GM12878 (cell line): ENCODE results near the gene PPME1. TPM values are rescaled to one million over a fixed set of nuclear protein-coding genes. Genes with fewer than 3 reads are reported as not detected.

Experiments
- ATAC-seq: fragments of 200-7000 bp; cut with Tn5 transposase; 3 replicates; pipeline ENCODE4 v1.9.1; 2020; ENCODE audit warnings: mild to moderate bottlenecking, moderate library complexity
- BruUV-seq: library from RNA; stranded (reverse); fragments of 400-500 nt; replicated peaks from 2 replicates; lab custom pipeline; 2021; lab: Mats Ljungman, UMichigan
- CTCF ChIA-PET: fragments of 300-600 bp; sonication (Branson Sonifier 250); formaldehyde crosslinking; extraction: SDS; loops from one replicate; lab custom pipeline; 2021; ENCODE audit warnings: inconsistent platforms; lab: Yijun Ruan, JAX
- POLR2A ChIA-PET: fragments of 350-600 bp; formaldehyde crosslinking; extraction: SDS; loops from one replicate; lab custom pipeline; 2021; ENCODE audit warnings: inconsistent platforms; lab: Charles Lee
- RAD21 ChIA-PET: fragments of 300-600 bp; sonication (Branson Sonifier 250); formaldehyde crosslinking; loops from one replicate; lab custom pipeline; 2023; ENCODE audit warnings: antibody characterized with exemption; ENCODE audit not compliant: unreplicated experiment; lab: Charles Lee
- SMC1A ChIA-PET: fragments of 300-600 bp; sonication (Branson Sonifier 250); formaldehyde crosslinking; loops from one replicate; lab custom pipeline; 2023; ENCODE audit not compliant: unreplicated experiment, uncharacterized antibody; lab: Charles Lee
- DNase-seq: peaks from one replicate; pipeline ENCODE4 v3.0.0-alpha.2; 2011; ENCODE audit warnings: low read depth, low spot score
- FAIRE-seq: peaks from 3 replicates; lab custom pipeline; 2011; peaks lifted over from hg19 to GRCh38; lab: Jason Lieb, UNC
- H2AFZ ChIP-seq: 2 replicates; pipeline ENCODE4 v1.6.0; 2011; ENCODE audit warnings: low read depth, low read length, control low read depth; ENCODE audit not compliant: control insufficient read depth
- H3K27ac ChIP-seq: 2 replicates; pipeline ENCODE4 v1.5.1; 2011; ENCODE audit warnings: control low read depth; ENCODE audit not compliant: control insufficient read depth, insufficient read depth
- H3K27me3 ChIP-seq, 2 experiments: replicated peaks in 1 of 2; 2 replicates each; pipeline versions ENCODE4 v1.6.0 to v1.6.1; 2011; ENCODE audit warnings: low read length in 1 of 2; ENCODE audit not compliant: control insufficient read depth in 2 of 2, insufficient read depth in 2 of 2
- H3K36me3 ChIP-seq, 2 experiments: 2 replicates each; pipeline ENCODE4 v1.5.1; 2011; ENCODE audit warnings: low read length in 1 of 2; ENCODE audit not compliant: control insufficient read depth in 2 of 2, insufficient read depth in 2 of 2
- H3K4me1 ChIP-seq: 2 replicates; pipeline ENCODE4 v1.6.1; 2011; ENCODE audit warnings: mild to moderate bottlenecking, low read length, moderate library complexity, mixed read lengths; ENCODE audit not compliant: control insufficient read depth, insufficient read depth
- H3K4me2 ChIP-seq: 2 replicates; pipeline ENCODE4 v1.6.0; 2011; ENCODE audit warnings: control low read depth; ENCODE audit not compliant: control insufficient read depth, insufficient read depth
- H3K4me3 ChIP-seq: fragments of 200-600 bp; sonication (generic); 2 replicates; pipeline ENCODE4 v1.5.1; 2016
- H3K79me2 ChIP-seq: 2 replicates; pipeline ENCODE4 v1.6.0; 2011; ENCODE audit warnings: low read length; ENCODE audit not compliant: control insufficient read depth, insufficient read depth
- H3K9ac ChIP-seq: 2 replicates; pipeline ENCODE4 v1.8.0; 2011; ENCODE audit warnings: low read length, control low read depth, mixed read lengths; ENCODE audit not compliant: control insufficient read depth, insufficient read depth
- H3K9me3 ChIP-seq: replicated peaks from 3 replicates; pipeline ENCODE4 v1.5.1; 2011; ENCODE audit warnings: mild to moderate bottlenecking, low read length; ENCODE audit not compliant: control insufficient read depth, insufficient read depth
- H4K20me1 ChIP-seq: 2 replicates; pipeline ENCODE4 v1.6.0; 2011; ENCODE audit not compliant: control insufficient read depth, insufficient read depth
- CHD1 ChIP-seq: IDR thresholded peaks from 2 replicates; pipeline ENCODE4 v1.6.1; 2012; ENCODE audit warnings: low read depth, low read length, improper control_type of control experiment
- IRF4 ChIP-seq: IDR thresholded peaks from 2 replicates; pipeline ENCODE4 v1.6.1; 2011; ENCODE audit warnings: low read depth, low read length
- RB1 ChIP-seq: fragments of 450-650 bp; formaldehyde crosslinking; IDR thresholded peaks from 2 replicates; pipeline ENCODE4 v1.6.1; 2017; ENCODE audit warnings: mild to moderate bottlenecking, borderline replicate concordance
- RELA ChIP-seq: fragments of 450-650 bp; IDR thresholded peaks from 2 replicates; pipeline ENCODE4 v1.8.0; 2014; ENCODE audit warnings: borderline replicate concordance; ENCODE audit not compliant: partially characterized antibody
- SIX5 ChIP-seq: IDR thresholded peaks from 2 replicates; pipeline ENCODE4 v1.6.1; 2011; ENCODE audit warnings: mild to moderate bottlenecking, low read depth, low read length, moderate library complexity; ENCODE audit not compliant: severe bottlenecking
- STAT1 ChIP-seq: fragments of 450-650 bp; conservative IDR thresholded peaks from 2 replicates; pipeline ENCODE4 v1.6.1; 2014; ENCODE audit warnings: antibody characterized with exemption, mild to moderate bottlenecking
- ZNF207 ChIP-seq: fragments of 450-650 bp; IDR thresholded peaks from 2 replicates; pipeline ENCODE4 v1.6.1; 2014; ENCODE audit warnings: antibody characterized with exemption, mild to moderate bottlenecking, borderline replicate concordance
- ZNF24 ChIP-seq: fragments of 450-650 bp; IDR thresholded peaks from 2 replicates; pipeline ENCODE4 v1.6.1; 2017; ENCODE audit warnings: antibody characterized with exemption, mild to moderate bottlenecking
- WGBS: methylation state at CpG from one replicate; pipeline ENCODE4 v1.1.6; 2016; ENCODE audit warnings: low lambda C conversion rate; ENCODE audit not compliant: insufficient replicate concordance, insufficient coverage; ENCODE audit errors: missing lambda C conversion rate; 5-methylcytosine and 5-hydroxymethylcytosine counted together
- in situ Hi-C: fragments of 300-500 bp; cut with MboI; formaldehyde crosslinking; loops from 9 replicates; pipeline ENCODE4 v1.14.3; 2018; ENCODE audit warnings: mixed read lengths
- intact Hi-C: fragments of 100-400 bp; cut with micrococcal nuclease; formaldehyde crosslinking; loops from one replicate; pipeline ENCODE4 v1.14.2; 2022; ENCODE audit not compliant: unreplicated experiment
- polyA plus RNA-seq, 11 experiments: library from polyadenylated mRNA; depleted of rRNA in 4 of 11; unstranded in 6 of 11; stranded (reverse) in 5 of 11; fragments of >200 nt; fragmentation: Nextera tagmentation in 4 of 11; fragmentation: Illumina TruSeq in 1 of 11; extraction: Ambion mirVana in 4 of 11; extraction: Trizol in 1 of 11; gene quantifications; 1 replicate in 1 of 11; 2 replicates in 10 of 11; pipeline versions ENCODE4 v1.2.1 to v1.2.3, GENCODE V29; 2011 to 2016; ENCODE audit warnings: inconsistent platforms in 2 of 11, missing spikeins in 2 of 11, low read depth in 1 of 11
- total RNA-seq, 4 experiments: library from RNA; depleted of rRNA in 3 of 4; stranded (reverse); fragments of >200 nt in 3 of 4; fragmentation: Illumina TruSeq in 1 of 4; extraction: Trizol in 1 of 4; gene quantifications; 2 replicates each; pipeline versions ENCODE4 v1.2.1 to v1.2.3, GENCODE V29; 2013 to 2021
- TF ChIP-seq, protein P1 (sequence below): fragments of 450-650 bp; IDR thresholded peaks from 2 replicates; pipeline ENCODE4 v1.6.1; 2018; ENCODE audit warnings: borderline replicate concordance, mild to moderate bottlenecking; ENCODE audit not compliant: partially characterized antibody
- TF ChIP-seq, protein P2 (sequence below): IDR thresholded peaks from 2 replicates; pipeline ENCODE4 v1.6.1; 2012; ENCODE audit warnings: low read depth, low read length, improper control_type of control experiment
- TF ChIP-seq, protein P3 (sequence below): IDR thresholded peaks from 2 replicates; pipeline ENCODE4 v1.6.1; 2011; ENCODE audit warnings: borderline replicate concordance, low read depth, mild to moderate bottlenecking, moderate library complexity, mixed read lengths, low read length; ENCODE audit not compliant: insufficient read depth; ENCODE audit errors: extremely low read length
- TF ChIP-seq, protein P4 (sequence below): IDR thresholded peaks from 2 replicates; pipeline ENCODE4 v1.6.1; 2011; ENCODE audit warnings: low read depth, low read length, improper control_type of control experiment, borderline replicate concordance

The PPME1 gene
- total and polyA plus RNA-seq, 10 of the 15 experiments (the other 5 are each of a cell fraction or from before 2014, with no cell fraction given), result 3.1 to 51.4 (median 20.8) TPM

DNA sequence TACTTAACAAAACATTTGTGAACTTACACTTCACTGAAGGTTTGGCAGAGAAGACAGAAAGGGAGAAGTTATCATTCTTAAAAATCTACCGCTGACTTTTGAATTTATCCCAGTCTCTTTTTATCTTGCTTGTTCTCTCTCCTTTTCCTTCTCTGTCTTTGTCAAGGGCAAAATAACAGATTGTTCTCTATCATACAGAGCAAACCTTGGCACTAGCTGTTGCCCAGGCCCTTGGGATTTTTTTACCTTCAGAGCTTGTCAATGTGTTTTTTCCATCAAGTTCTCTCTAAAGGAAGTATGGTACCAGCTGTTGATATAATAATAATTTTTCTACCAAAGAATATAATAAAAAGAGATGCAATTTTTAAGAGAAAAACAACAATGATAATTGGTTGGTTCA is 67.2 kb downstream of the PPME1 start:
- CTCF ChIA-PET, result interaction anchor here (1.3 to 2.9 kb wide), 2 partner anchors 15 to 17 kb away, joined by 3 to 11 read pairs; no protein-coding TSS in a partner anchor
- no peak overlapping the region for H3K9ac ChIP-seq
- no peak for TF ChIP-seq RB1
- no peak for TF ChIP-seq CHD1
- TF ChIP-seq, protein P1, sequence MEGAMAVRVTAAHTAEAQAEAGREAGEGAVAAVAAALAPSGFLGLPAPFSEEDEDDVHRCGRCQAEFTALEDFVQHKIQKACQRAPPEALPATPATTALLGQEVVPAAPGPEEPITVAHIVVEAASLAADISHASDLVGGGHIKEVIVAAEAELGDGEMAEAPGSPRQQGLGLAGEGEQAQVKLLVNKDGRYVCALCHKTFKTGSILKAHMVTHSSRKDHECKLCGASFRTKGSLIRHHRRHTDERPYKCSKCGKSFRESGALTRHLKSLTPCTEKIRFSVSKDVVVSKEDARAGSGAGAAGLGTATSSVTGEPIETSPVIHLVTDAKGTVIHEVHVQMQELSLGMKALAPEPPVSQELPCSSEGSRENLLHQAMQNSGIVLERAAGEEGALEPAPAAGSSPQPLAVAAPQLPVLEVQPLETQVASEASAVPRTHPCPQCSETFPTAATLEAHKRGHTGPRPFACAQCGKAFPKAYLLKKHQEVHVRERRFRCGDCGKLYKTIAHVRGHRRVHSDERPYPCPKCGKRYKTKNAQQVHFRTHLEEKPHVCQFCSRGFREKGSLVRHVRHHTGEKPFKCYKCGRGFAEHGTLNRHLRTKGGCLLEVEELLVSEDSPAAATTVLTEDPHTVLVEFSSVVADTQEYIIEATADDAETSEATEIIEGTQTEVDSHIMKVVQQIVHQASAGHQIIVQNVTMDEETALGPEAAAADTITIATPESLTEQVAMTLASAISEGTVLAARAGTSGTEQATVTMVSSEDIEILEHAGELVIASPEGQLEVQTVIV, result no peak
- no peak for TF ChIP-seq ZNF24
- no peak for TF ChIP-seq ZNF207
- no peak for TF ChIP-seq STAT1
- no peak for TF ChIP-seq SIX5
- TF ChIP-seq, protein P2, sequence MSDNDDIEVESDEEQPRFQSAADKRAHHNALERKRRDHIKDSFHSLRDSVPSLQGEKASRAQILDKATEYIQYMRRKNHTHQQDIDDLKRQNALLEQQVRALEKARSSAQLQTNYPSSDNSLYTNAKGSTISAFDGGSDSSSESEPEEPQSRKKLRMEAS, result no peak
- no peak for TF ChIP-seq RELA
- TF ChIP-seq, protein P3, sequence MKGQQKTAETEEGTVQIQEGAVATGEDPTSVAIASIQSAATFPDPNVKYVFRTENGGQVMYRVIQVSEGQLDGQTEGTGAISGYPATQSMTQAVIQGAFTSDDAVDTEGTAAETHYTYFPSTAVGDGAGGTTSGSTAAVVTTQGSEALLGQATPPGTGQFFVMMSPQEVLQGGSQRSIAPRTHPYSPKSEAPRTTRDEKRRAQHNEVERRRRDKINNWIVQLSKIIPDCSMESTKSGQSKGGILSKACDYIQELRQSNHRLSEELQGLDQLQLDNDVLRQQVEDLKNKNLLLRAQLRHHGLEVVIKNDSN, result no peak
- TF ChIP-seq, protein P4, sequence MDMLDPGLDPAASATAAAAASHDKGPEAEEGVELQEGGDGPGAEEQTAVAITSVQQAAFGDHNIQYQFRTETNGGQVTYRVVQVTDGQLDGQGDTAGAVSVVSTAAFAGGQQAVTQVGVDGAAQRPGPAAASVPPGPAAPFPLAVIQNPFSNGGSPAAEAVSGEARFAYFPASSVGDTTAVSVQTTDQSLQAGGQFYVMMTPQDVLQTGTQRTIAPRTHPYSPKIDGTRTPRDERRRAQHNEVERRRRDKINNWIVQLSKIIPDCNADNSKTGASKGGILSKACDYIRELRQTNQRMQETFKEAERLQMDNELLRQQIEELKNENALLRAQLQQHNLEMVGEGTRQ, result no peak
- no peak for TF ChIP-seq IRF4
- TF ChIP-seq, all 136 proteins: peak for 0
- H3K4me2 ChIP-seq, result no peak overlapping the region
- DNase-seq (no peak), FAIRE-seq (no peak), ATAC-seq (no peak)
- no peaks in the 10 kb centered on the region for H4K20me1 ChIP-seq
- H3K36me3 ChIP-seq, result peaks cover 0 to 4% of the 10 kb centered on the region in 2 experiments; a peak in 2 of 4 replicates
- H3K4me3 ChIP-seq, result no peak overlapping the region
- H3K27ac ChIP-seq, result no peak overlapping the region
- H3K79me2 ChIP-seq, result no peaks in the 10 kb centered on the region
- RAD21 ChIA-PET, result interaction anchor here (1.4 kb wide), 1 partner anchor 274 kb away, joined by 3 read pairs; no protein-coding TSS in a partner anchor
- in situ Hi-C loops, result no loop called here
- BruUV-seq, result no TSS peak
- no peaks in the 10 kb centered on the region for H3K9me3 ChIP-seq
- H3K4me1 ChIP-seq, result no peaks in the 10 kb centered on the region
- WGBS, result 100% methylated on average over 1 of the region's 1 CpG
- intact Hi-C loops, result no loop called here
- POLR2A ChIA-PET, result no interaction called here
- SMC1A ChIA-PET, result interaction anchor here (0.7 to 1.0 kb wide), 2 partner anchors 17 to 95 kb away, joined by 3 read pairs; no protein-coding TSS in a partner anchor
- no peaks in the 10 kb centered on the region for H3K27me3 ChIP-seq
- no peak overlapping the region for H2AFZ ChIP-seq
